ENCODE data around the gene ANKRD28. TPM values are rescaled to one million over a fixed set of nuclear protein-coding genes. Genes with fewer than 3 reads are reported as not detected.

Gene ANKRD28
- total and polyA plus RNA-seq, 9 of the 15 experiments (the other 6 are each of a cell fraction or from before 2014, with no cell fraction given), result 11.7 to 66.0 (median 36.7) TPM

- TF ChIP-seq, protein P1, sequence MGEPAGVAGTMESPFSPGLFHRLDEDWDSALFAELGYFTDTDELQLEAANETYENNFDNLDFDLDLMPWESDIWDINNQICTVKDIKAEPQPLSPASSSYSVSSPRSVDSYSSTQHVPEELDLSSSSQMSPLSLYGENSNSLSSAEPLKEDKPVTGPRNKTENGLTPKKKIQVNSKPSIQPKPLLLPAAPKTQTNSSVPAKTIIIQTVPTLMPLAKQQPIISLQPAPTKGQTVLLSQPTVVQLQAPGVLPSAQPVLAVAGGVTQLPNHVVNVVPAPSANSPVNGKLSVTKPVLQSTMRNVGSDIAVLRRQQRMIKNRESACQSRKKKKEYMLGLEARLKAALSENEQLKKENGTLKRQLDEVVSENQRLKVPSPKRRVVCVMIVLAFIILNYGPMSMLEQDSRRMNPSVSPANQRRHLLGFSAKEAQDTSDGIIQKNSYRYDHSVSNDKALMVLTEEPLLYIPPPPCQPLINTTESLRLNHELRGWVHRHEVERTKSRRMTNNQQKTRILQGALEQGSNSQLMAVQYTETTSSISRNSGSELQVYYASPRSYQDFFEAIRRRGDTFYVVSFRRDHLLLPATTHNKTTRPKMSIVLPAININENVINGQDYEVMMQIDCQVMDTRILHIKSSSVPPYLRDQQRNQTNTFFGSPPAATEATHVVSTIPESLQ (CRISPR knock-in tag; IDR thresholded peaks at IDR 0.05), result no peak
- TF ChIP-seq ZNF175 (CRISPR knock-in tag; IDR thresholded peaks at IDR 0.05; ENCODE audit: low read depth) (no peak), RBM15 (IDR thresholded peaks at IDR 0.05; ENCODE audit: insufficient read depth, low read length) (no peak), ATF7 (IDR thresholded peaks at IDR 0.05) (peak; percentile 41; the same call in 1 of the 2 replicates), TOE1 (IDR thresholded peaks at IDR 0.05; ENCODE audit: borderline replicate concordance) (no peak), TOE1 (CRISPR knock-in tag; IDR thresholded peaks at IDR 0.05; ENCODE audit: borderline replicate concordance, low read depth) (no peak), ZNF696 (CRISPR knock-in tag; conservative IDR thresholded peaks at IDR 0.05) (no peak), HMG20A (CRISPR knock-in tag; conservative IDR thresholded peaks at IDR 0.05) (no peak), RBM34 (IDR thresholded peaks at IDR 0.05; ENCODE audit: borderline replicate concordance, insufficient read depth, low read length) (no peak), POLR2AphosphoS2 (IDR thresholded peaks at IDR 0.05; ENCODE audit: low read length) (no peak), FOXM1 (IDR thresholded peaks at IDR 0.05; ENCODE audit: low read depth) (peak; percentile 44; the same call in 1 of the 2 replicates), FOXM1 (CRISPR knock-in tag; IDR thresholded peaks at IDR 0.05; ENCODE audit: low read depth) (no peak), CEBPB (tag; IDR thresholded peaks at IDR 0.05) (peak; percentile 95), ZNF830 (CRISPR knock-in tag; IDR thresholded peaks at IDR 0.05) (no peak), SMARCE1 (IDR thresholded peaks at IDR 0.05) (peak; percentile 61; the same call in 1 of the 2 replicates), CLOCK (CRISPR knock-in tag; IDR thresholded peaks at IDR 0.05; ENCODE audit: borderline replicate concordance) (no peak), BDP1 (IDR thresholded peaks at IDR 0.05; ENCODE audit: insufficient read depth, insufficient read length) (no peak), ZBTB43 (CRISPR knock-in tag; IDR thresholded peaks at IDR 0.05) (no peak), FOXA3 (CRISPR knock-in tag; conservative IDR thresholded peaks at IDR 0.05 in 1 of 2, IDR thresholded peaks at IDR 0.05 in 1 of 2) (peak in 1 of 2 experiments; percentile 93; a peak in 2 of 4 replicates), PATZ1 (CRISPR knock-in tag; IDR thresholded peaks at IDR 0.05; ENCODE audit: borderline replicate concordance) (no peak), XRCC3 (IDR thresholded peaks at IDR 0.05) (no peak), LARP7 (IDR thresholded peaks at IDR 0.05) (no peak)
Observed at GRCh38 chr3:15685927-15686326, 111.9 kb downstream of the ANKRD28 start (continued).

Data from K562 (cell line).